Measurements from ENCODE around the gene STK16. TPM values are rescaled to one million over a fixed set of nuclear protein-coding genes. Genes with fewer than 3 reads are reported as not detected.

The STK16 gene
- total RNA-seq, 1 donor from 2014 or later = 24.4 TPM

DNA sequence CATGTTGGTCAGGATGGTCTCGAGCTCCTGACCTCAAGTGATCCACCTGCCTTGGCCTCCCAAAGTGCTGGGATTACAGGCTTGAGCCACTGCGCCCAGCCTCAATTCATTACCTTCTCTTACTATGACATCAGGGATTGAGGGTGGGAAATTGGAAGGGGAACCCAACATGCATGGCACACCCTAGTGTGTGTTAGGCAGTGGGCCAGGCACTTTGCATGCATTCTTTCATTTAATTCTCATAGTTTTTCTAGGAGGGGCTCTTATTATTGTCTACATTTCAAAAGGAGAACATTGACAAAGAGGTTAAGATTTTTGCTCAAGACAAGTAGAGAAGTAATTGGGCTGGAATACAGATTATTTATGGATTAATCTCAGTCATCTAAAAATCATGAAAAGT lies 23.0 kb downstream of the STK16 start:
- no peak for ATAC-seq
- DNase-seq (ENCODE audit: low spot score) = no peak

GRCh38 chr2:219269362-219270054 lies 24.2 kb downstream of the STK16 start:
- ATAC-seq = peak; percentile 94
- peak; percentile 89 for DNase-seq (ENCODE audit: low spot score)

GRCh38 chr2:219270055-219270372 lies 24.7 kb downstream of the STK16 start:
- peak; percentile 69 for ATAC-seq
- DNase-seq (ENCODE audit: low spot score) = peak; percentile 65

DNA sequence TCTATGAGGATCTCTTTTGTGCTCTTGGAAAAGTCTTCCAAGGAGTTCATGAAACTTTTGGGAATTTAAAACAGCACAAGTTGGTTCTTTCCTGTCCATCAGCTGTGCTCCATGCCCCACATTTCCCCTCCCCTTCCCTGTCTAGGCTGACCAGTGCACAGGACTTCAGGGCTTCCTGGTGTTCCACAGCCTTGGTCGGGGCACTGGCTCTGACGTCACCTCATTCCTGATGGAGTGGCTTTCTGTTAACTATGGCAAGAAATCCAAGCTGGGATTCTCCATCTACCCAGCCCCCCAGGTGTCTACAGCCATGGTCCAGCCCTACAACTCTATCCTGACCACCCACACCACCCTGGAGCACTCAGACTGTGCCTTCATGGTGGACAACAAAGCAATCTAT lies 25.7 kb downstream of the STK16 start:
- no peak for DNase-seq (ENCODE audit: low spot score)
- no peak for ATAC-seq

DNA sequence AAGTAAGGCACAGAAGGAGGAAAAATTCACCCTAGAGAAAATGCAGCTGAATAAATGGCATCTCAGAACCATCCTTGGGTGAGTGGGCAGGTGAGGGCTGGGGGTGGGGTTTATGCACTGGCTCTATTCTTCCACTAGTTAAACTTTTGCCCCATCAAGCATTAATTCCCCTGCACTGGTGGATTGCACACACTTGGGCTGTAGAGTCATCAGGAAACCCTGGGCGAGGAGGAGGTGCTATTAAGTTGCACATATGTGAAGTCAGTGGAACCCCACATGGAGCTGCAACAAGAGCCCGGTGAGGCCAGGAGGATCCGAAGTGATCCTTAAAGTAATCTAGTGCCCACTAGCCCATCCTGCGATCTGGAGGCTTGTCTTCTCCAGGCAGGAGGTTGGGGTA lies 27.1 kb downstream of the STK16 start:
- DNase-seq (ENCODE audit: low spot score) = no peak
- no peak for ATAC-seq

GRCh38 chr2:219272995-219273394 lies 27.7 kb downstream of the STK16 start:
- ATAC-seq (no peak), DNase-seq (ENCODE audit: low spot score) (no peak)

DNA sequence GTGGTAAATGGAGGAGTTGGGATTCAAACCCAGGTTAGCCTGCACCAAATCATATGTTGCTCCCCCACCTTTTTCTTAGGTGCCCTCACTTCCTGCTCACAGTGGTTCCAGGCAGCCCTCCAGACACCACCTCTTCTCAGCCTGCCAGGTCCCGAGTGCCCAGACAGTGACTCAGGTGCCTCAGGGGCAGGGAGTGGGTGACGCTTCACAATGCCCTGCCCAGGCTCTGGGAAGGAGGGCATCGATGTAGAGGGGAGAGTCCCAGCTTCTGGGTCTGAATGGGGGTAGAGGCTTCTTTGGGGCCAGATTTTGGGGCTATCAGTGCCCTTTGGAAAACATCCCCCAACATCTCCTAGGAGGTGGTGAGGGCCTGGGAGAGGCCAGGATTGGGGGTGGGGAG lies 28.7 kb downstream of the STK16 start:
- no peak for ATAC-seq
- no peak for DNase-seq (ENCODE audit: low spot score)

DNA sequence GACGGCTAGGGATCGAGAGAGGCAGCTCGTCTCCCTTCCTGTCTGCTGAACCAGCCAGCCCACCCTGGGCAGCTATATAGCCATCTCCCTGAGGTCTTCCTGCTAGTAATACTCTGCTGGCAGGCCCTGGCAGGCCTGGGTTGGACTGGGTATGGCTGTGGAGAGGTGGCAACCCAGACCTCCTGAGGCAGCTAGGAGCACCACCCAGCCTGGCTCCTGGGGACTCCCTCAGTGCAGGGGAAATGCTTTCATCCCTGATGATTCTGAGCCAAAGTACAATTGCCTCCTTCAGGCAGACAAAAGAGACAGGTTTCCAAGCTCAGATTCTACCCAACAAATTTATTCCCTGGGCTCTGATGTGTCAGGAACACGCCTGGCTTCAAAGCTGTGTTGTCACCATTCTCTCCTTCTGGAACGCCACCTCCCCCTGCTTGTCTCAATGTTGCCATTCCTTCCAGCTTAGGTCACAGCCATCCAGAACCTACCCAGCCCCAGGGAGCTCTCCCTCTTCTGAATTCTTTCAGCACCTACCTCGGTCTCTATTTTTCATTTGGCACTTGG lies 29.2 kb downstream of the STK16 start:
- DNase-seq (ENCODE audit: low spot score) (no peak), ATAC-seq (no peak)

- DNase-seq (ENCODE audit: low spot score) (peak; percentile 85), ATAC-seq (peak; percentile 73)
Measured at GRCh38 chr2:219277703-219278654, 32.7 kb downstream of the STK16 start.

DNA sequence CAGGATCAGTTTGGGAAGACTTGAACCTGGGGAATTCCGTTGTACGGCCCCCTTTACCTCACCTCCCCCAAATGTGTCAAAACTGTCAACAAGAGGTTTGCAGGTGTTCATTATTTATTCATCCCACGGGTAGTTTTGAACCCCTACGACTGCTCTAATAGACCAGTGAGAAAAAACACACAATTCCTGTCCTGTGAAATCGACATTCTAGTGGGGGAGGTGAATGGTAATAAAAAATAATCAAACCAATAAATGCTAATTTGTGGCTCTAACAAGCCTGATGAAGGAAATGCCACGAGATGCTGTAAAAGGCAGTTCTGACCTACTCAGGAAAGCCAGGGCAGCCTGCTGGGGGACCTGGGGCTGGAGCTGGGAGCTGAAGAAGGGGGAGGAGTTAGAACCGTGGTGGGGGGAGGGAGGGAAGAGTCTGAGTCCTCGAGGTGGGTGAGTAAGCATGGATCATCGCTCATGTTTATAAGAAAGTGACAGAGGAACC lies 33.4 kb downstream of the STK16 start:
- ATAC-seq = peak; percentile 40
- no peak for DNase-seq (ENCODE audit: low spot score)

GRCh38 chr2:219279151-219279915 lies 34.1 kb downstream of the STK16 start, which contains the start of gene DNAJB2:
Gene DNAJB2, plus strand, starts transcription at chr2:219279366. Its CDS starts 468 bp downstream, at chr2:219279834.
- ATAC-seq = peak; percentile 92
- peak; percentile 99 for DNase-seq (ENCODE audit: low spot score)

- DNase-seq (ENCODE audit: low spot score) = no peak
Measured at GRCh38 chr2:219279916-219280516, 34.7 kb downstream of the STK16 start.

DNA sequence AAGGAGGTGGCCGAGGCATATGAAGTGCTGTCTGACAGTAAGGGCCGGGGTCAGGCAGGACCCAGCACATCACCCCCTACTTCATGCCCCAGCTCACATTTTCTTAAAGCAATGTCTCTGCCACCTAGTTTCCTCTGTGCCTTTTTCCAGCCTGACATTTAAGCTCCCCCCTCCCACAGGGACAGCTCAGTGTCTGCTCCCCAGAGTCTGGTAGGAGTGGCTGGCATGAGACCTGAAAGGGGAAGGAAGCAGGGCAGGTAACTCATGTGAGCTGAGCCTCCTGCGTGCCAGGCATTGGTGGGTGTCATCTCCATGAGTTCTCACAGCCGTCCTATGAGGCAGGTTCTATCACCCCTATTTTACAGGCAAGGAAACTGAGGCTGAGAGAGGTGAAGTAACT lies 35.4 kb downstream of the STK16 start:
- ATAC-seq (no peak), DNase-seq (ENCODE audit: low spot score) (no peak)

More at GRCh38 chr2:219279916-219280516, 34.7 kb downstream of the STK16 start:
- ATAC-seq = peak; percentile 17

DNA sequence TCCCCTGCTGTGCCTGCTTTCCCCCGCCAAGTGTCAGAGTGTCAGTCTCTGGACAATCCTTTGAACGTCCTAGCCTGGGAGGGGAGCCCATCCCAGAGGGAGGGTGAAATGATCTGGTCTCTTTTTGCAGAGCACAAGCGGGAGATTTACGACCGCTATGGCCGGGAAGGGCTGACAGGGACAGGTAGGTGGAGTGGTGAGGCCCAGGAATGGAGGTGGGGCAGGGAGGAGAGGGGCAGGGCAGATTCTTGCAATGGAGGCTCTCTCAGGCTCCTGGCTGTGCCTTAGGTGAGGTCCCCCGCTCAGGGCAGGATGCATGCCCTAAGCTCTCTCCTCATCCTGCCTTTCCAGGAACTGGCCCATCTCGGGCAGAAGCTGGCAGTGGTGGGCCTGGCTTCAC lies 36.3 kb downstream of the STK16 start:
- DNase-seq (ENCODE audit: low spot score) (no peak), ATAC-seq (no peak)

DNA sequence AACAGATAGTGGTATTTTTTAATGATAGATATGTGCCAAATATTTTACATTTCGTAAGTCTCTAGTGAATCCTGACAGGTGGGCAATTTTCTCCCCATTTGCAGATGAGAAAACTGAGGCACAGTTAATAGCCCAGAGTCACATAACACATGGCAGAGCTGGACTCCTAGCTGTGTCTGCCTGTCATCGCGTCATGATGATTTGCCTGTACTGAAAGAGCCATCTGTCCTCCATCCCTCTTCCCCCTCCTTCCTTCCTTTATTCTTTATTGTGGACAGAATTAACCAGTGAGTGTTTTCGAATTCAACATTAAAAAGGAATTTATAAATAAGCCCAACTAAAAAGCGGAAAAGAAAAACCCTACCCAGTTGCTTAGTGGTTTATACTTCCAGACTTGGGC lies 37.1 kb downstream of the STK16 start:
- DNase-seq (ENCODE audit: low spot score) (no peak), ATAC-seq (no peak)

- DNase-seq (ENCODE audit: low spot score) (no peak), ATAC-seq (no peak)
Measured at GRCh38 chr2:219282943-219283581, 37.8 kb downstream of the STK16 start.

- DNase-seq (ENCODE audit: low spot score) = no peak
- ATAC-seq = no peak
Measured at GRCh38 chr2:219284501-219285372, 39.5 kb downstream of the STK16 start.

DNA sequence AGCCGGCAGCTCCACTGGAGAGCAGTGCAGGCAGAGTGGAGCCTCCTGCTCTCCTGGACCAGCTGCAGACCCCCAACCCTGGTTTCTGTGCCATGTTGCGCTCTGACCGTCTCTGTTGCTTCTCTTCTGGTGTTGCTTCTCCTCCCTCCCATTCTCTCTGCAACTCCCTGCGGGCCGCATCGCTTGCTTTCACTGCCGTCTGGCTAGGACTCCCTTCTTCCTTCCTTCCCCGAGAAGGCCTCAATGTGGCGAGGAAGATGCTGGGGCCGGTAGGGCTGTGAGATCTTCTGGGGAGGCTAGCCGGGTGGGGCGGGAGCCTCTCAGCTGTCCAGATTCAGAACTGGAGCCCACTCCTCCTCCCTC lies 40.1 kb downstream of the STK16 start:
- ATAC-seq (no peak), DNase-seq (ENCODE audit: low spot score) (no peak)

DNA sequence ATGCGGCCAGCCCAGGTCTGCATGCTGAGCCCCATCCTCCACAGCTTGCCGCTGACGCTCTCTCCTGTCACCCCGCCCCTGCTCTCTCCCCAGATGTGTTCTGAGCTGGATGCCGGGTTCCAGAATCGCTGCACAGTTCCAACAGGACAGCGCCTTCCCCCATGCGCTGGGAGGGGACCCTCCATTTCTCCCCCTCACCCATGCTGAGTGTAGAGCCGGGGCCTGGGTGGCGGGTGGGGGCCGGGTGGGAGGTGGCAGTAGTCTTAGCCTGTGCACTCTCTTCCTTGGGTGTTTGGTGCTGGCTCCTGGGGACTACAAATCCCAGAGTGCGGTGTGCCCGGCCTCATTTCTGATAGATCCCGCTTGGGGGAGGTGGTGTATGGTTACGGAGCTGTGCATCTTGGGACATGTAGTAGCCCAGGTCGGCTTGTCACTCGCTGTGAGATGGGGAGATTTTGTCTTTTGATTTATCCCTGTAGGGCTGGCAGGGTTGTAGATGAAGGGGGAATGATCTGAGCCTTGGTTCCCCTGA lies 40.7 kb downstream of the STK16 start:
- no peak for ATAC-seq

More for the DNA sequence above, 40.7 kb downstream of the STK16 start:
- no peak for DNase-seq (ENCODE audit: low spot score)

Data from left lobe of liver (tissue), 2 donors.